ENCODE measurements around the gene NTM.

NTM gene

GRCh38 chr11:132154781-132155180, 784.4 kb downstream of the NTM start:
- no peak for DNase-seq (ENCODE audit: low spot score)

- no peak for DNase-seq (ENCODE audit: low spot score)
Measured at GRCh38 chr11:132158091-132158490, 787.7 kb downstream of the NTM start.

- DNase-seq (ENCODE audit: low spot score): no peak
Measured at GRCh38 chr11:132158696-132159095, 788.3 kb downstream of the NTM start.

GRCh38 chr11:132161403-132162078, 791.1 kb downstream of the NTM start:
- DNase-seq (ENCODE audit: low spot score): no peak

DNA sequence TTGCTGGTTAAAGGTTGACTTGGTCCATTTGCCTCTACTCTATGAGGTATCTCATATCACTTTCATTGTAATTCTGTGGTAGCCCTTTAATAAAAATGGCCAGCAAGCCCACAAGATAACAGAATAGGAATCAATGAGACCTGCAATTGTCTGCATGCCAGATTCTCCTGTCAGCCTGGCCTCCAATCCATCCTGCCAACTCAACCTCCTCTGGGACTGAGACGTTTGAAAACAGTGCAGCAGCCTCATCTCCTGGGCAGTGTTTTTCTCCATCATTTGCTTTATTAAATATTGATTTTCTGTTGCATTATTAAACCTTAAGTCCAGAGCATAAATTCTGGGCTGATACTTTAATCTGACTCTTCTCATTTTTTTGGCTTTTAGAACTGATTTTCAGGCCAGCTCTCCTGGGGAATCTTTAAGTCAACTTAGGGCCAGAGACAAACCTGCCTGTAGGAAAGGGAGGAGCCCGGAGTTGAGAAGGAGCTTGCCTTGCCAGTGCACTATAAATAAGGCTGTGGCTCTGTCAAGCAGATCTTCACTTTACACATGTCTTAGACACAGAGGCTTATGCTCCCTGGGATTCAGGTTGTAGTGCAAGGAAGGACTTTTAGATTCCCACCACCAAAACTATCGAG, 798.0 kb downstream of the NTM start:
- no peak for DNase-seq (ENCODE audit: low spot score)

- no peak for DNase-seq (ENCODE audit: low spot score)
Measured at GRCh38 chr11:132171031-132171430, 800.6 kb downstream of the NTM start.

GRCh38 chr11:132174362-132175255, 804.2 kb downstream of the NTM start:
- no peak for DNase-seq (ENCODE audit: low spot score)

GRCh38 chr11:132177106-132177505, 806.7 kb downstream of the NTM start:
- no peak for DNase-seq (ENCODE audit: low spot score)

DNA sequence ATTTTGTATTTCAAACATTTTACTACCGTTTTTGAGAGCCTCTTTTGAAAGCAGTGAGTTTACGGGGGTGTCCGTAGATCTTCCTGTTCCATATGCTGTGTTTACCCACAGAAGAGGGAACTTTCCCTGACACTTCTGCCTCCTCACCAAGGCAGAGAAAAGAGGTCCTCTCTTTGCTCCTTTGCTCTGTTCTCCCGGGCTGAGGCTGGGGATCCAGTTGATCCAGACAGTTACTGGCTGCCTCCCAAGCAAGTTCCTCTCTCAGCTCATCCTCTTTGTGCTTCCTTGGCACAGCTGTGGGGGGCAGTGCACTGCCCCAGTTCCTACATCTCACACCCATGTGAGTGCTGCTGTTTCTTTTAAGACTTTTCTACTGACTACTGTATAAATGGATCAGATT, 813.7 kb downstream of the NTM start:
- DNase-seq (ENCODE audit: low spot score): no peak

GRCh38 chr11:132185726-132186592, 815.5 kb downstream of the NTM start:
- DNase-seq (ENCODE audit: low spot score): no peak

DNA sequence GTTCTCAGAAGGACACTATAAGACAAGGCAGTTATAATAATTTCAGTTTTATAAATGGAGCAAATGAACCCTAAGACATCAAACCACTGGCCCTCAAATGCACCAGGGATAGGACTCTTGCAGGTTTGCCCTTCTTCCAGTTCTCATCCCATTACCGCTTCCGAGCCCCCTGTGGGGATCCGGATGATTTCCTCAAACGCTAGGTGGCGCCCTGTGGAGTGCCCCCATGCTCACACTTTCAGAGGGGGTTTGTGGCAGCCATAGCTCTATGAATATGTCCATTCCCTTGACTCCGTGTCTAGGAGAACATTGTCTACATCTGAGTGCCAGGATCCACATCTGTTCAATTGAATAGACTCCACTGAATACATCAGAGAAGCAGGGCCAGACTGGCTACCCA, 816.3 kb downstream of the NTM start:
- no peak for DNase-seq (ENCODE audit: low spot score)

GRCh38 chr11:132187386-132187785, 817.0 kb downstream of the NTM start:
- no peak for DNase-seq (ENCODE audit: low spot score)

DNA sequence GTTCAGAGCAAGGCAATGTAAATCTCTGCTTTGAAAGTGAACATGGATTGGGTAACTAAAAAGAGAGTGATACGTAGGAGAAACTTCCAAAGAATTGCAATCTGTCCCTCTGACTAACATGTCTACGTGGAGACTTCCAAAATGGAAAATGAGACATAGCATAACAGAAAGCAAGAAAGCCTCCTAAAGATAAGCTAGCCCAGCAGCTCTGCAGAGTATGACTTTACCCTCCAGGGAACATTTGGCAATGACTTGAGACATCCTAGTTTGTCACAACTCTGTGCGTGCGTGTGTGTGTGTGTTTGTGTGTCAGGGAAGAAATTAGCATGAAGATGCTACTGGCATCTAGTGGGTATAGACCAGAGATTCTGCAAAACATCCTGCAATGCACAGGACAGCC, 817.4 kb downstream of the NTM start:
- DNase-seq (ENCODE audit: low spot score): no peak

DNA sequence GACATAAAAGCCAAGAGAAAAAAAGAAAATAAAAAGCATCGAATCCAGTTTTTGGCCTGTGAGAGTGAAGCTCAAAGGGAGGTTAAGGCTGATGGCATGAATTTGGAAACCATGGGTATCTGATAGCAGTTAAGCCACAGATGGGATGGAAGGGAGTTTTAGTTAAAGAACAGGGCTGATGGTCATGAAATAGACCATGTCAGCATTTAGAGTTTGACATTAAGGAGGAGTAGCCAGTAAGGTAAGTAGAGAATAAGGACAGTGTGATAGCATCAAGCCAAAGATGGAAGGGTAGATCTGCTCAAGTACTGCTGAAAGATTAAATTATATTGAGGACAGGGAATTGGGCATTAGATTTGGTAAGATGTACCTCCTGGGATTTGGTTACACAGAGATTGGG, 826.5 kb downstream of the NTM start:
- no peak for DNase-seq (ENCODE audit: low spot score)

- no peak for DNase-seq (ENCODE audit: low spot score)
Measured at GRCh38 chr11:132200353-132200936, 830.0 kb downstream of the NTM start.

GRCh38 chr11:132202621-132203020, 832.2 kb downstream of the NTM start:
- DNase-seq (ENCODE audit: low spot score): no peak

GRCh38 chr11:132205006-132205405, 834.6 kb downstream of the NTM start:
- DNase-seq (ENCODE audit: low spot score): no peak

- no peak for DNase-seq (ENCODE audit: low spot score)
Measured at GRCh38 chr11:132205496-132205895, 835.1 kb downstream of the NTM start.

- DNase-seq (ENCODE audit: low spot score): no peak
Measured at GRCh38 chr11:132206993-132207392, 836.6 kb downstream of the NTM start.

DNA sequence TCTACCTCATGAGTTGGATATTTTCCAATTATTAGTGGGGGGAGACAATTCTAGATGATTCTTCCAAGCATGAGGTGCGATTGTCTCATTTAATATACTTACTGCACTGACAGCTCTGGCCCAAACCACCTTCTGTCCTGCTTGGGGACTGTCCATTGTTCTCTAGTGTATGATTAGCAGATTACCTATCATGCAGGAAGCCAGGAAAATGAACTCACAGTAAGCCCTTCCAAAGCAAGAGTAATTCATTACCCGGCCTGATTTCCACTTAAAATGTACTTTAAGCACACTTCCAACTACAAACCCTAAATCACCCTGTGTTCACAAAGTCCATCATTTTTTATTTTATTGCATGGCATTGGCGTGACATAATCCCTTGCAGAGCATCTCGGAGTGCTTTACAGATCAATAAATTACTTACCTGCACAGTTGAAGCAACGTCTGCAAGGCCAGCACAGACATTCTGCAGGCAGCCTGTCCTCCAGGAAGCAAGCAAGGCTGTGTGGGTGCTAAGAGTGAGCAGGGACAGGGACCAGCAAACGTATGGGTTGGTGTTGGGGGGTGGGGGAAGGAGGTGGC, 838.2 kb downstream of the NTM start:
- no peak for DNase-seq (ENCODE audit: low spot score)

- no peak for DNase-seq (ENCODE audit: low spot score)
Measured at GRCh38 chr11:132211479-132211878, 841.1 kb downstream of the NTM start.

Data from CD4-positive, alpha-beta T cell treated with Interleukin-6 at 100 ng/mL for 8 hours (primary cell).